Panc1 (cell line): ENCODE results near the gene RDH5.

Experiments used
- CTCF ChIP-seq: fragments of 450-650 bp; IDR thresholded peaks from 2 replicates; pipeline ENCODE4 v1.5.1; 2017; ENCODE audit warnings: mild to moderate bottlenecking
- POLR2AphosphoS5 ChIP-seq: IDR thresholded peaks from 2 replicates; pipeline ENCODE4 v1.6.1; 2012; ENCODE audit warnings: mild to moderate bottlenecking, low read depth, low read length, moderate library complexity
- SIN3A ChIP-seq: IDR thresholded peaks from 2 replicates; pipeline ENCODE4 v1.6.1; 2012; ENCODE audit warnings: low read depth, mild to moderate bottlenecking, low read length, moderate library complexity, borderline replicate concordance; ENCODE audit not compliant: insufficient read depth
- TCF7L2 ChIP-seq: IDR thresholded peaks from 2 replicates; pipeline ENCODE4 v1.6.1; 2011; ENCODE audit warnings: mild to moderate bottlenecking, low read depth, low read length, inconsistent platforms
- TF ChIP-seq, protein P1 (sequence below), 2 experiments: IDR thresholded peaks; 2 replicates each; pipeline ENCODE4 v1.6.1; 2011 to 2012; ENCODE audit warnings: low read depth in 2 of 2, control low read depth in 1 of 2, low read length in 1 of 2, mild to moderate bottlenecking in 1 of 2, moderate library complexity in 1 of 2; ENCODE audit not compliant: insufficient read depth in 1 of 2

- TF ChIP-seq CTCF, result no peak
- TF ChIP-seq POLR2AphosphoS5, result no peak
- no peak for TF ChIP-seq SIN3A
- TF ChIP-seq, protein P1, sequence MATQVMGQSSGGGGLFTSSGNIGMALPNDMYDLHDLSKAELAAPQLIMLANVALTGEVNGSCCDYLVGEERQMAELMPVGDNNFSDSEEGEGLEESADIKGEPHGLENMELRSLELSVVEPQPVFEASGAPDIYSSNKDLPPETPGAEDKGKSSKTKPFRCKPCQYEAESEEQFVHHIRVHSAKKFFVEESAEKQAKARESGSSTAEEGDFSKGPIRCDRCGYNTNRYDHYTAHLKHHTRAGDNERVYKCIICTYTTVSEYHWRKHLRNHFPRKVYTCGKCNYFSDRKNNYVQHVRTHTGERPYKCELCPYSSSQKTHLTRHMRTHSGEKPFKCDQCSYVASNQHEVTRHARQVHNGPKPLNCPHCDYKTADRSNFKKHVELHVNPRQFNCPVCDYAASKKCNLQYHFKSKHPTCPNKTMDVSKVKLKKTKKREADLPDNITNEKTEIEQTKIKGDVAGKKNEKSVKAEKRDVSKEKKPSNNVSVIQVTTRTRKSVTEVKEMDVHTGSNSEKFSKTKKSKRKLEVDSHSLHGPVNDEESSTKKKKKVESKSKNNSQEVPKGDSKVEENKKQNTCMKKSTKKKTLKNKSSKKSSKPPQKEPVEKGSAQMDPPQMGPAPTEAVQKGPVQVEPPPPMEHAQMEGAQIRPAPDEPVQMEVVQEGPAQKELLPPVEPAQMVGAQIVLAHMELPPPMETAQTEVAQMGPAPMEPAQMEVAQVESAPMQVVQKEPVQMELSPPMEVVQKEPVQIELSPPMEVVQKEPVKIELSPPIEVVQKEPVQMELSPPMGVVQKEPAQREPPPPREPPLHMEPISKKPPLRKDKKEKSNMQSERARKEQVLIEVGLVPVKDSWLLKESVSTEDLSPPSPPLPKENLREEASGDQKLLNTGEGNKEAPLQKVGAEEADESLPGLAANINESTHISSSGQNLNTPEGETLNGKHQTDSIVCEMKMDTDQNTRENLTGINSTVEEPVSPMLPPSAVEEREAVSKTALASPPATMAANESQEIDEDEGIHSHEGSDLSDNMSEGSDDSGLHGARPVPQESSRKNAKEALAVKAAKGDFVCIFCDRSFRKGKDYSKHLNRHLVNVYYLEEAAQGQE (IDR thresholded peaks at IDR 0.05; ENCODE audit: insufficient read depth in 1 of 2, low read depth in 2 of 2, low read length in 1 of 2), result no peak
- no peak for TF ChIP-seq TCF7L2
Observed at GRCh38 chr12:55746174-55746912, 26.1 kb downstream of the RDH5 start.
